ENCODE measurements around the gene HLF. TPM values are rescaled to one million over a fixed set of nuclear protein-coding genes. Genes with fewer than 3 reads are reported as not detected.

Gene HLF
- total RNA-seq, 1 experiment from 2014 or later, result 0.13 TPM

DNA sequence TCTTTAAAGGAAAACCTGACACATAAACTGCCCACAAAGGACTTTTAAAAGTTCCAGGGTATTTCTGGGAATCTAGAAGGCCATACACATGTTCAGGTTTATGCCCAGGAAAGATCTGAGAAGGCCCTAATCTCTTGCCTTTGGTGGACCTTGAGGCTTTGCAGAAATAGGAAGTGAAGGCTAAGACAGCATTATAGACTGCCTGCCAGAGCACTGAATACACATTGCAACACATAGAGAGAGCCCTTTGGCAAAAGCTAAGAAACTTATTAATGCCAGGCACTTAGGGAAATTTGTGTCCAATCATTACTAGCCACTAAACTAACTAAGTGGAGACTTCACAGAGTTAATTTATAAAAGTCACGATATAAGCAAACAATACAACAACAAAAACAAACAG is 86.5 kb downstream of the HLF start:
- intact Hi-C loops (cut with micrococcal nuclease; ENCODE audit: unreplicated experiment), result loop anchor here (10.0 kb wide), 1 partner anchor 56 kb away; no protein-coding TSS in a partner anchor
- Histone ChIP-seq H3K36me3 (ENCODE audit: control insufficient read depth, insufficient read depth, low read length) (no peaks in the 10 kb centered on the region), H3K27ac (ENCODE audit: low read length) (no peak overlapping the region), H3K4me1 (ENCODE audit: control insufficient read depth, insufficient read depth, low read length) (no peaks in the 10 kb centered on the region), H3K9me3 (ENCODE audit: control insufficient read depth, insufficient read depth, low read depth, low read length) (no peaks in the 10 kb centered on the region), H3K4me3 (ENCODE audit: low read depth in 2 of 2, low read length in 2 of 2) (no peak overlapping the region), H3K27me3 (ENCODE audit: control insufficient read depth, insufficient read depth, low read length) (no peaks in the 10 kb centered on the region)
- CTCF ChIA-PET, result no interaction called here
- in situ Hi-C loops (cut with HindIII; ENCODE audit: low pct_unique_long_range_greater_than_20kb, low sequenced_read_pairs), result no loop called here
- ATAC-seq (no peak), DNase-seq (ENCODE audit: low read depth, low spot score) (no peak)
- POLR2A ChIA-PET, result interaction anchor here (0.7 kb wide), 1 partner anchor 184 kb away, joined by 3 read pairs; no protein-coding TSS in a partner anchor
- TF ChIP-seq, protein P1, sequence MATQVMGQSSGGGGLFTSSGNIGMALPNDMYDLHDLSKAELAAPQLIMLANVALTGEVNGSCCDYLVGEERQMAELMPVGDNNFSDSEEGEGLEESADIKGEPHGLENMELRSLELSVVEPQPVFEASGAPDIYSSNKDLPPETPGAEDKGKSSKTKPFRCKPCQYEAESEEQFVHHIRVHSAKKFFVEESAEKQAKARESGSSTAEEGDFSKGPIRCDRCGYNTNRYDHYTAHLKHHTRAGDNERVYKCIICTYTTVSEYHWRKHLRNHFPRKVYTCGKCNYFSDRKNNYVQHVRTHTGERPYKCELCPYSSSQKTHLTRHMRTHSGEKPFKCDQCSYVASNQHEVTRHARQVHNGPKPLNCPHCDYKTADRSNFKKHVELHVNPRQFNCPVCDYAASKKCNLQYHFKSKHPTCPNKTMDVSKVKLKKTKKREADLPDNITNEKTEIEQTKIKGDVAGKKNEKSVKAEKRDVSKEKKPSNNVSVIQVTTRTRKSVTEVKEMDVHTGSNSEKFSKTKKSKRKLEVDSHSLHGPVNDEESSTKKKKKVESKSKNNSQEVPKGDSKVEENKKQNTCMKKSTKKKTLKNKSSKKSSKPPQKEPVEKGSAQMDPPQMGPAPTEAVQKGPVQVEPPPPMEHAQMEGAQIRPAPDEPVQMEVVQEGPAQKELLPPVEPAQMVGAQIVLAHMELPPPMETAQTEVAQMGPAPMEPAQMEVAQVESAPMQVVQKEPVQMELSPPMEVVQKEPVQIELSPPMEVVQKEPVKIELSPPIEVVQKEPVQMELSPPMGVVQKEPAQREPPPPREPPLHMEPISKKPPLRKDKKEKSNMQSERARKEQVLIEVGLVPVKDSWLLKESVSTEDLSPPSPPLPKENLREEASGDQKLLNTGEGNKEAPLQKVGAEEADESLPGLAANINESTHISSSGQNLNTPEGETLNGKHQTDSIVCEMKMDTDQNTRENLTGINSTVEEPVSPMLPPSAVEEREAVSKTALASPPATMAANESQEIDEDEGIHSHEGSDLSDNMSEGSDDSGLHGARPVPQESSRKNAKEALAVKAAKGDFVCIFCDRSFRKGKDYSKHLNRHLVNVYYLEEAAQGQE (IDR thresholded peaks at IDR 0.05; ENCODE audit: insufficient read depth in 1 of 2, low read depth in 2 of 2, low read length in 1 of 2), result no peak
- no peak for TF ChIP-seq TCF7L2 (IDR thresholded peaks at IDR 0.05; ENCODE audit: low read depth, low read length)
- TF ChIP-seq SIN3A (IDR thresholded peaks at IDR 0.05; ENCODE audit: borderline replicate concordance, insufficient read depth, low read depth, low read length), result no peak
- TF ChIP-seq CTCF (IDR thresholded peaks at IDR 0.05), result no peak
- TF ChIP-seq POLR2AphosphoS5 (IDR thresholded peaks at IDR 0.05; ENCODE audit: low read depth, low read length), result no peak
- BruUV-seq (replicated peaks), result no TSS peak

GRCh38 chr17:55354010-55354409 is 89.2 kb downstream of the HLF start:
- no peaks in the 10 kb centered on the region for H3K27me3 ChIP-seq (ENCODE audit: control insufficient read depth, insufficient read depth, low read length)
- no peaks in the 10 kb centered on the region for H3K4me1 ChIP-seq (ENCODE audit: control insufficient read depth, insufficient read depth, low read length)
- ChIA-PET CTCF (no interaction called here), POLR2A (no interaction called here)
- ATAC-seq, result no peak
- intact Hi-C loops (cut with micrococcal nuclease; ENCODE audit: unreplicated experiment) (loop anchor here (10.0 kb wide), 1 partner anchor 59 kb away; no protein-coding TSS in a partner anchor), in situ Hi-C loops (cut with HindIII; ENCODE audit: low pct_unique_long_range_greater_than_20kb, low sequenced_read_pairs) (no loop called here)
- no peak for DNase-seq (ENCODE audit: low read depth, low spot score)
- no peaks in the 10 kb centered on the region for H3K36me3 ChIP-seq (ENCODE audit: control insufficient read depth, insufficient read depth, low read length)
- TF ChIP-seq CTCF (IDR thresholded peaks at IDR 0.05) (no peak), SIN3A (IDR thresholded peaks at IDR 0.05; ENCODE audit: borderline replicate concordance, insufficient read depth, low read depth, low read length) (no peak), POLR2AphosphoS5 (IDR thresholded peaks at IDR 0.05; ENCODE audit: low read depth, low read length) (no peak), TCF7L2 (IDR thresholded peaks at IDR 0.05; ENCODE audit: low read depth, low read length) (no peak)
- TF ChIP-seq, protein P1 (IDR thresholded peaks at IDR 0.05; ENCODE audit: insufficient read depth in 1 of 2, low read depth in 2 of 2, low read length in 1 of 2), result no peak
- no peaks in the 10 kb centered on the region for H3K9me3 ChIP-seq (ENCODE audit: control insufficient read depth, insufficient read depth, low read depth, low read length)
- H3K27ac ChIP-seq (ENCODE audit: low read length), result no peak overlapping the region
- no TSS peak for BruUV-seq (replicated peaks)
- no peak overlapping the region for H3K4me3 ChIP-seq (ENCODE audit: low read depth in 2 of 2, low read length in 2 of 2)

All from Panc1 (cell line).